HepG2 (cell line): Measurements from ENCODE around the gene DRC7. TPM values are rescaled to one million over a fixed set of nuclear protein-coding genes. Genes with fewer than 3 reads are reported as not detected.

ENCODE experiments used
- ATAC-seq: fragments of 200-7000 bp; cut with Tn5 transposase; 3 replicates; pipeline ENCODE4 v1.9.1; 2020; ENCODE audit warnings: mild to moderate bottlenecking, moderate library complexity
- BruUV-seq: library from RNA; stranded (reverse); fragments of 400-500 nt; replicated peaks from 2 replicates; lab custom pipeline; 2021; lab: Mats Ljungman, UMichigan
- CTCF ChIA-PET: fragments of 300-600 bp; formaldehyde crosslinking; extraction: SDS; loops from one replicate; lab custom pipeline; 2021; ENCODE audit warnings: low total read pairs, inconsistent platforms, low intra/inter-chr PET ratio; lab: Yijun Ruan, JAX
- POLR2A ChIA-PET: fragments of 350-600 bp; sonication (Branson Sonifier 250); formaldehyde crosslinking; loops from one replicate; lab custom pipeline; 2020; ENCODE audit warnings: antibody characterized with exemption, inconsistent platforms; lab: Yijun Ruan, JAX
- DNase-seq: peaks from one replicate; pipeline ENCODE4 v3.0.0-alpha.2; 2015; ENCODE audit warnings: low spot score
- FAIRE-seq: peaks from 3 replicates; lab custom pipeline; 2011; peaks lifted over from hg19 to GRCh38; lab: Jason Lieb, UNC
- H2AFZ ChIP-seq: one replicate; pipeline ENCODE4 v1.6.1; 2011; ENCODE audit warnings: low read length, inconsistent platforms
- H3K27ac ChIP-seq: fragments of 300-600 bp; 3 replicates; pipeline ENCODE4 v1.8.0; 2011; ENCODE audit warnings: mixed run types, mild to moderate bottlenecking, mixed read lengths, low read length, inconsistent platforms; ENCODE audit not compliant: insufficient read depth; ENCODE audit errors: extremely low read length
- H3K27me3 ChIP-seq, 2 experiments: fragments of 200-600 bp in 1 of 2; 2 replicates in 1 of 2; 3 replicates in 1 of 2; pipeline versions ENCODE4 v1.6.0 to v1.8.0; 2011; ENCODE audit warnings: low read length in 2 of 2, mild to moderate bottlenecking in 2 of 2, moderate library complexity in 2 of 2, inconsistent platforms in 1 of 2; ENCODE audit not compliant: insufficient read depth in 2 of 2, control insufficient read depth in 1 of 2
- H3K36me3 ChIP-seq, 2 experiments: fragments of 200-600 bp in 1 of 2; replicated peaks in 1 of 2; 2 replicates in 1 of 2; 3 replicates in 1 of 2; pipeline versions ENCODE4 v1.5.1 to v1.8.0; 2011; ENCODE audit warnings: low read length in 2 of 2, inconsistent platforms in 1 of 2; ENCODE audit not compliant: insufficient read depth in 2 of 2, control insufficient read depth in 1 of 2
- H3K4me1 ChIP-seq: 2 replicates; pipeline ENCODE4 v1.5.1; 2012; ENCODE audit warnings: low read length, inconsistent platforms; ENCODE audit not compliant: insufficient read depth
- H3K4me2 ChIP-seq: 2 replicates; pipeline ENCODE4 v1.6.0; 2011; ENCODE audit warnings: low read depth, low read length, inconsistent platforms
- H3K4me3 ChIP-seq, 3 experiments: fragments of 200-600 bp in 1 of 3; sonication (generic), shearing (Covaris generic) in 1 of 3; replicated peaks in 1 of 3; 2 replicates each; pipeline ENCODE4 v1.5.1; 2011 to 2016; ENCODE audit warnings: low read length in 3 of 3, inconsistent platforms in 2 of 3, low read depth in 2 of 3, mild to moderate bottlenecking in 2 of 3, control low read depth in 1 of 3, mixed read lengths in 1 of 3; ENCODE audit not compliant: insufficient read depth in 1 of 3
- H3K79me2 ChIP-seq: one replicate; pipeline ENCODE4 v1.6.1; 2011; ENCODE audit warnings: low read length, inconsistent platforms; ENCODE audit not compliant: insufficient read depth
- H3K9ac ChIP-seq: 2 replicates; pipeline ENCODE4 v1.6.0; 2011; ENCODE audit warnings: mild to moderate bottlenecking, low read depth, low read length, inconsistent platforms; ENCODE audit not compliant: insufficient read depth
- H3K9me3 ChIP-seq: 2 replicates; pipeline ENCODE4 v1.5.1; 2012; ENCODE audit warnings: mild to moderate bottlenecking, low read length
- H4K20me1 ChIP-seq: 2 replicates; pipeline ENCODE4 v1.6.0; 2011; ENCODE audit warnings: inconsistent platforms, mild to moderate bottlenecking, low read length, moderate library complexity; ENCODE audit not compliant: insufficient read depth
- KLF13 ChIP-seq: sonication (generic); formaldehyde crosslinking; IDR thresholded peaks from 2 replicates; pipeline ENCODE4 v1.4.0; 2020; ENCODE audit warnings: mild to moderate bottlenecking, missing genetic modification reagents
- KMT2A ChIP-seq: sonication (generic); formaldehyde crosslinking; IDR thresholded peaks from 2 replicates; pipeline ENCODE4 v1.4.0; 2020; ENCODE audit warnings: missing genetic modification reagents
- NR2C2 ChIP-seq: sonication (generic); formaldehyde crosslinking; IDR thresholded peaks from 2 replicates; pipeline ENCODE4 v1.4.0; 2020; ENCODE audit warnings: missing genetic modification reagents, mild to moderate bottlenecking, moderate library complexity, borderline replicate concordance
- ZNF614 ChIP-seq: IDR thresholded peaks from 2 replicates; pipeline ENCODE4 v1.6.1; 2018; ENCODE audit warnings: missing biosample characterization, missing genetic modification reagents, inconsistent platforms, borderline replicate concordance
- WGBS: methylation state at CpG from one replicate; pipeline ENCODE4 v1.1.6; 2017; ENCODE audit warnings: low lambda C conversion rate; 5-methylcytosine and 5-hydroxymethylcytosine counted together
- in situ Hi-C: cut with HindIII; loops from 2 replicates; pipeline ENCODE4 v1.10.0; 2017; ENCODE audit warnings: low pct_unique_long_range_greater_than_20kb; ENCODE audit not compliant: extremely low pct_ligation_motif_present
- intact Hi-C: fragments of 100-400 bp; cut with micrococcal nuclease; formaldehyde crosslinking; loops from one replicate; pipeline ENCODE4 v1.10.0; 2022; ENCODE audit not compliant: unreplicated experiment
- polyA plus RNA-seq, 8 experiments: library from polyadenylated mRNA; depleted of rRNA in 3 of 8; stranded (reverse) in 7 of 8; unstranded in 1 of 8; fragments of >200 nt; fragmentation: Illumina TruSeq in 4 of 8; extraction: Trizol in 4 of 8; gene quantifications; 2 replicates each; pipeline versions ENCODE4 v1.2.1 to v1.2.3, GENCODE V29; 2011 to 2016; ENCODE audit warnings: low read depth in 4 of 8, missing spikeins in 1 of 8, mixed read lengths in 1 of 8; ENCODE audit not compliant: insufficient read depth in 1 of 8
- total RNA-seq, 5 experiments: library from RNA; depleted of rRNA; stranded (reverse); fragments of >200 nt; fragmentation: Illumina TruSeq; extraction: Trizol; gene quantifications; 2 replicates each; pipeline ENCODE4 v1.2.3, GENCODE V29; 2016; ENCODE audit warnings: low read depth in 1 of 5

The DRC7 gene
- total and polyA plus RNA-seq, 2 of the 13 experiments (the other 11 are each of a cell fraction or from before 2014, with no cell fraction given), result 2.7 to 3.4 TPM

- TF ChIP-seq KLF13 (CRISPR knock-in tag) (no peak; the same call in 1 of the 2 replicates), KMT2A (CRISPR knock-in tag) (peak; percentile 34; the same call in 1 of the 2 replicates), NR2C2 (CRISPR knock-in tag) (no peak)
- TF ChIP-seq, all 625 proteins: peak for 141
These were observed 42.1 kb downstream of the DRC7 start (continued) for GRCh38 chr16:57736419-57737351.

- H3K79me2 ChIP-seq, result no peaks in the 10 kb centered on the region
- H4K20me1 ChIP-seq, result no peaks in the 10 kb centered on the region
- in situ Hi-C loops, result no loop called here
- no peak overlapping the region for H3K4me2 ChIP-seq
- no peak overlapping the region for H3K4me3 ChIP-seq
- CTCF ChIA-PET, result no interaction called here
- H2AFZ ChIP-seq, result no peak overlapping the region
- 94% methylated on average over 7 of the region's 7 CpGs for WGBS
- no TSS peak for BruUV-seq
- no peak for TF ChIP-seq ZNF614 (CRISPR knock-in tag)
- TF ChIP-seq, all 625 proteins: peak for 0
- Histone ChIP-seq H3K4me1 (peaks cover 26% of the 10 kb centered on the region), H3K27ac (no peak overlapping the region), H3K36me3 (peaks cover 5 to 16% of the 10 kb centered on the region in 2 experiments; a peak in 3 of 5 replicates), H3K9me3 (no peaks in the 10 kb centered on the region), H3K9ac (no peak overlapping the region), H3K27me3 (no peaks in the 10 kb centered on the region; a peak in 1 of 5 replicates)
- no peak for ATAC-seq
- intact Hi-C loops, result loop anchor here (5.0 to 10.0 kb wide), 2 partner anchors 147 to 266 kb away; partner anchors contain the start of genes USB1 and ZNF319
- FAIRE-seq, result no peak
- no peak for DNase-seq
- POLR2A ChIA-PET, result no interaction called here
These were observed 44.2 kb downstream of the DRC7 start for GRCh38 chr16:57738844-57739243.
